HG02938 (cell line): ENCODE measurements around the gene USP37.

ENCODE experiments used
- ATAC-seq: cut with Tn5 transposase; IDR thresholded peaks from one replicate; pipeline ENCODE4 v1.9.1; 2021; ENCODE audit warnings: mild to moderate bottlenecking, moderate library complexity; ENCODE audit not compliant: unreplicated experiment

The USP37 gene

DNA sequence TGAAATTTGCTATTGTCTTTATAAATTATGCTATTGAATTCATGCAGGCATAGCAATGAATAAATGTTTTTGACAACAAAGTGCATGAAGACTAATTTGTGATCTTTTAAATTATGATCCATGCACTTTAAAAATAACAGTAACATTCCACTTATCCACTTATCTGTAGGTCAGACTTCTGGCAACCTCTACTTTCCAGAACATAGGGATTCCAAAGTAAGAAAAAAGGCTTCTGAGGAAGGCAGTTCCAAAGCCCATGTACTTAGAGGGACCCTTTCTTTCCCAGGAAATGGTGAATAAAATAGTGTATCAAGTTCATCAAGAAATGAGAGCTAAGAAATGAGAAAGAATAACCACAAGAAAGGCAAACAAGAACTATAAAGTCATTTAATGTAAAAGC lies 90.9 kb downstream of the USP37 start:
- no peak for ATAC-seq

DNA sequence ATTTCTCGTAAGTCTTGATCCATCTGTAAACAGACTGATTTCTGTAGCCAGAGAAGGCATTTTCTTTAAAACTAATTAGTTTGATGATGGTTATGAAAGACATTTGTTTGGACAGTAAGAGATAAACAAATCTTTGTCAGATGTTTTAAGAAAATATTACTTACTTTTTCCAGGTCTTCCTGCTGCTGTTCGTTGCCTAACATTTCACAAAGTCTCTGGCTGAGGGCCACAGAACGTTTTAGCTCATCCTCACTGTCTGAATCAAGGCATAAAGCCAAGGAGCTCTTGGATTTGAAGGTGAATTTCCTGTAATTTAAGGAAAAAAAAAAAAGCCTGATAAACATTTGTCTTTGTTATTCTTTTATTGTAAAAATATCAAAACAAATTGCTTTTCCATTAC lies 91.5 kb downstream of the USP37 start:
- ATAC-seq = no peak

DNA sequence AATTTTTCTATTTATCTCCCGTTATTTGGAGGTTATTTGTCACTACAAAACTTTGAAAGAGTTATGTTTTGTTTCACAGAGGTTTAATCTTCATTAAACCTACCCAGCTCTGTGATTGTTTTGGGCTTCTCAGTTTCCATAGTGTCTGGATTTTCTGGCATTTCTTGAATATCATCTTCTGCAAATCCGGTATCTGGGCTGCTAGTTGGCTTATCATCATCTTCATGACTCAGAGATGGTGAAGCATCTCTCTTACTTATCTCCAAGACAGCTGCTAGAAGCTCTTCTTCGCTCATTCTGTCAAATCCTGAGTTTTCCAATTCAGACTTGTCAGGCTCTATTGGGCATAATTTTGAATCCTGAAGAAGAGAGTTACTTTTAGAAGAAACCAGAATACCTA lies 93.6 kb downstream of the USP37 start:
- ATAC-seq = no peak

DNA sequence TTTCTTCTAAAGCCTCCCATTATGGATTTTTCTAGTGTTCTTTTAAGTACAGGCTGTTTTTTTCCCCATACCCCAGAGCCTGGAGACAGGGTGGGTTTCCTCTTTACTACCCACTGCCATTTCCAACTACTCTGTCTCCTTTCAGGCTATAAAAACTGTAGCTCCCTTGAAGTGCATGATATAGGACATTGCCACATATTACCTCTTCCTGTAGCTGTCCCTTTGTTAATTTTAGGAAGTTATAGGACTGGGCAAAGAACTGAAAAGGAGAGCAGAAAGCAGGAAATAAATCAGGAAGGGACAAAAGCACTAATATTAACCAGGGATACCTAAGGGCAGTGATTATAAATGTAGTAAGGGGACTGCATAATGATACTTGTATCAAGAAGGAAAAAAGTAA lies 95.2 kb downstream of the USP37 start:
- ATAC-seq = no peak

DNA sequence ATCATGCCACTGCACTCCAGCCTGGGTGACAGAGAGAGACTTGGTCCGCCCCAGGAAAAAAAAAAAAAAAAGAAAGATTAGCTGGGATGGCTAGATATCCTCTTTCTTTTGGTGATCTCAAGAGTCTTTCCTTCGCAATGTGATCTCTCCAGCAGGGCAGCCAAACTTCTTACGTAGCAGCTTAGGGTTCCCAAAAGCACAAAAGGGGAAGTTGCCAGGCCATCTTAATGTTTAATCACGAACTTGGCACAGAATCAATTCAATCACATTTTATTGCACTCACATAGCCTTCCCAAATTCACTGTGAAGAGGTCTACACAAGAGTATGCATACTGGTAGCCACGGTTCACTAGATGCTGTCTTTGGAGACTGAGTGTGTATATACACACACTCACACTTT lies 96.2 kb downstream of the USP37 start:
- no peak for ATAC-seq

DNA sequence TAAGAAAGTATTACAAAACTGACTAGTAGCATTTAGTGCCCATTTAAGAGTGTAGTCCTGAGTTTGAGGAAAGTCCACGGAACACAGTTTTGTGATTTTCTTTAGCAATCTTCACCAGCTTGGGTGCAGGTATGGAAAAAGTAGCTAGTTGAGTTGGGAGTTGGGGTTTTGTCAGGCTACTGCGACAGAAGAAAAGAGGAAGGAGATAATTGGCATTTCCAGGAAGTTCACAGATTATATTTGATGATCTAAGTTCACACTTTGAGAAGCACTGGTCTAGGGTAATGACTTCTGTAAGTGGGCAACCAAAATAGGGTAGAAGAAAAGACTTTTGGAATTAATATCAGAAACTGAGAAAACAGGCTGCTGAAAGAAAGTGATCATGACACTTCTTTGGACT lies 97.1 kb downstream of the USP37 start:
- ATAC-seq = no peak

DNA sequence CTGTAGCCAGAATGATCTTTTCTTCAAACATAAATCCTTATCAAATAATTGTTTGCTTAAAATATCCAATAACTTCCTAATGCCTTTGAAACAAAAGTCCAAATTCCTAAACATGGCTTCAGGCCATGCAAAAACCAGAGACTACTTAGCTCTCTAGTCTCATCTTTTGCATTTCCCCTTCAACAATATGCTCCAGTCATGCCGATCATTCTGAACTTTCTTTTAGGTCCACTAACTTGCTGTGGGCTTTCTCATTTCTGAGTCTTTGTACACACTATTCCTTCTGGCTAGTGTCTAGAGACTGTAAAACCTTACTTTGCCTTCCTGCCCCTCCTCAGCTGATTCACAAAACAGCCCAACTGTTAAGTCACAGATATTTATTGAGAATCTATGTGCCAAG lies 97.7 kb downstream of the USP37 start:
- no peak for ATAC-seq

DNA sequence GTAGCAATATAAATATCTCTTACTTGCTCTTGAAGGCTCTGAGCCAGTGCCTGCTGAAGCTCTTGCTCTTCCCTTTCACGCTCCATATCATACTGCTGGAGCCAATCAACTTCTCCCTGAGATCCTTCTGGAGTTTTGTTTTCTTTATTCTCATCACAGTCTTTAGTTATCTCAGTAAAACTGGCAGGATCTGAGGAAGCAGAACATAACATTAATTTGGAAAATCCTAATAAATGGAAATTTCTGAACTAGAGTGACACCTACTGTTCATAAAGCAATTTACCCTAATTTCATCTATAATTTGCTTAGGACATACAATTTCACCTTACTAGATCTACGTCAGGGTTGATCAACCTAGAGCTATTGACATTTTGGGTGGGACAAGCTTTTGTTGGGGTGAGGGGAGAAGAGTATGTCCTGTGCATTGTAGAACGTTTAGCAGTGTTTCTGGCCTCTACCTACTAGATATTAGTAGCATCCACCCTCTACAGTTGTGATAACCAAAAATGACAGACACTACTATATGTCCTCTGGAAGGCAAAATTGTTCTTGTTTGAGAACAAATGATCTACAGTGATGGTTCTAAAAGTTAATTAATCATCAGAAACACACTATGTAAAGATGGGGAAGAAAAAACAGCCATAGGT lies 102.0 kb downstream of the USP37 start:
- no peak for ATAC-seq

DNA sequence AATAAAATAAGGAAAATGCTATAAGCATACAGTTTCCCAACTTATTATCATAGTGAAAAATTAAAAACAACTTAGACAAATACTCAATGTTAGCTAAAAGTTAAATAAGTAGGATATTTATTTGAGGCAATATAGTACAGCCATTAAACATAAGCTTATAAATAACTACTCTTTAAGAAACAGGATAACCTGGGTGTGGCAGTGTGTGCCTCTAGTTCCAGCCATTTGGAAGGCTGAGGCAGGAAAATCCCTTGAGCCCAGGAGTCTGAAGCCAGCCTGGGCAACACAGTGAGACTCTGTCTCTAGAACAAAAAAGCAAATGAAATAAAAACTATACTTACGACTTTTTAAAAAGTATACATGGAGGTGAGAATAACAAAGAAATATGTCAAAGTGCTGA lies 109.6 kb downstream of the USP37 start:
- no peak for ATAC-seq

DNA sequence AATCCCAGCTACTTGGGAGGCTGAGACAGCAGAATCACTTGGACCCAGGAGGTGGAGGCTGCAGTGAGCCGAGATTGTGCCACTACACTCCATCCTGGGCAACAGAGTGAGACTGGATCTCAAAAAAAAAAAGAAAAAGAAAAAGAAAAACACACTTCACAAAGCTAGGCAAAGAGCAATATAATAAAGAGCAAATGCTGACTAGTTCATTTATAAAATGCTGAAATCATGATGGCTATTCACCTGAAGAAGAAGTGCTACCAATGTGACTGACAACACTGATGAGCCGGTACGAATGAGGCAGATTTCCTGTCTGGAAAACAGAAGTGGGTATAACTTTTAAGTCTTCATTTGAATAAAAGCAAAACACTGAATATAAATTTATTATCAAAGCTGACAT lies 111.3 kb downstream of the USP37 start:
- no peak for ATAC-seq

DNA sequence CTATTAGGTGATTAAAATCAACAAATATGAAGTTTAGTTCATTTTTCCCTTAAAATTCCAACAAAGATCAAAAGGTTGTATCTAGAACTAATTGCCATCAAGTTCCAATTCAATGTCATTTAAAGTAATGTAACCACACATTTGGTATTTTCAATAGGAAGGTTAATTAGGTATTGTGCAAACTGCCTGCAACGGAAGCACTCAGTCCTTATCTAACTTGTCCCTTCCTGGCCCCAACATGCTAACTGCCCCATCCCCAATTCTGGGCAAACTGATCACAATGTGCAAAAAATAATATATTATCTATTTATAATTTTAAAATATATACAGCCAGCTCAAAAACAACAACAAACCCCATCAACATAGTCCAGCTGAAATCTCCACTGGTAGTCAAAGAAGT lies 116.1 kb downstream of the USP37 start:
- no peak for ATAC-seq

DNA sequence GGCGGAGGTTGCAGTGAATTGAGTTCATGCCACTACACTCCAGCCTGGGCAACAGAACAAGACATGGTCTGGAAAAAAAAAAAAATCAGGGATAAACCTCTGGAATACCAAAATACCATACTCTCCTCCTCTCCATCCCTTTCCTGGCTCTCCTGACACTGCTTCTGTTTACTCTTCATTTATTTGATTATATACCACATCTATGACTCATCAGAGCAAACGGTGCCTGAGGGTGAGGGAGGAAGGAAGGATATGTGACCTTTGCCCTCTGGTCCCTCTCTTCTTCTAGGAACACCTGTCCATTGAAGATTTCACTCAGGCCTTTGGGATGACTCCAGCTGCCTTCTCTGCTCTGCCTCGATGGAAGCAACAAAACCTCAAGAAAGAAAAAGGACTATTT lies 119.2 kb downstream of the USP37 start:
- no peak for ATAC-seq

DNA sequence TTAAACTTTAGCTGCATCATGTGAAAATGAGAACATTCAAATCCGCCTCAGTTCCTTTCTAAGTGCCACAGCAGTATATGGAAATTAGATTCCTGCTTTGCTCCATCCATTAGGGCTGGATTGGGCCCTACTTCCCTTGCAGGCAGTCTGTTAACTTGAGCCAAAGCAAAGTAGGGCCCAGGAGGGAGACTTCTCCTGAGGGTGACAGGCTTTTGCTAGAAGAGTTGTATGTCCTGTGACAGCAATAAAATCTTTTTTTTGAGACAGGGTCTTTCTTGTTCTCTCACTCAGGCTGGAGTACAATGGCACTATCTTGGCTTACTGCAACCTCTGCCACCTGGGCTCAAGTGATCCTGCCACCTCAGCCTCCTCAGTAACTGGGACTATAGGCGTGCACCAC lies 121.1 kb downstream of the USP37 start:
- no peak for ATAC-seq

DNA sequence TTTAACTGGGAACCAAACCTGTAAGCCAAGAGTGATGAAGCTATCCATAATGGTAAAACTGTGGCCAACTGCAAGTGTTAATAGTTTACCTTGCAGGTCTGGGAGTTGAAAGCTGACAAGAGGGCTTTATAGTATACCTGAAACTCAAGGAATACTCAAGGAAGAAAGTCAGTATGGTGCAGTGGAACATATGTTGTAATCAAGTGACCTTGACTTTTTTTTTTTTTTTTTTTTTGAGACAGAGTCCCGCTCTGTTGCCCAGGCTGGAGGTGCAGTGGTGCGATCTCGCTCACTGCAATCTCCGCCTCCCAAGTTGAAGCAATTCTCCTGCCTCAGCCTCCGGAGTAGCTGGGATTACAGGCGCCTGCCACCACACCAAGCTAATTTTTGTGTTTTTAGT lies 121.6 kb downstream of the USP37 start:
- ATAC-seq = no peak

DNA sequence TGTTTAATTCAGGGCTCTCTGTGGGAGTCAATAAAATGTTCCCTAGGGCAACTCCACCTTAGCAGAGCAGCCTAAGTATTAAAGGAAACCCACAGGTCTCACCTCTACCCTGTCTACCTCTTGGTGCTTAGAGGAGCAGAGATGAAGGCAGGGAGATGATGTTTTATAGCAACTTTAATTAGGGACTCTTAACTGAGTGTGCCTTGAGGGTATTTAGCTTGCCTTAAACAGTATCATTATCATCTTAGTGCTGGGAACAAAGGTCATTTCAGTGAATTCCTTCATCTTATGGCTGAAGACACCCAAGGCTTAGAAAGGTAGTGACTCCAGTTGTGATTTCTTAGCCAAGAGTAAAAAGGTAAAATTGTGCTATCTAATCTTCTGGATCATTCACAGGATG lies 122.5 kb downstream of the USP37 start:
- ATAC-seq = no peak

DNA sequence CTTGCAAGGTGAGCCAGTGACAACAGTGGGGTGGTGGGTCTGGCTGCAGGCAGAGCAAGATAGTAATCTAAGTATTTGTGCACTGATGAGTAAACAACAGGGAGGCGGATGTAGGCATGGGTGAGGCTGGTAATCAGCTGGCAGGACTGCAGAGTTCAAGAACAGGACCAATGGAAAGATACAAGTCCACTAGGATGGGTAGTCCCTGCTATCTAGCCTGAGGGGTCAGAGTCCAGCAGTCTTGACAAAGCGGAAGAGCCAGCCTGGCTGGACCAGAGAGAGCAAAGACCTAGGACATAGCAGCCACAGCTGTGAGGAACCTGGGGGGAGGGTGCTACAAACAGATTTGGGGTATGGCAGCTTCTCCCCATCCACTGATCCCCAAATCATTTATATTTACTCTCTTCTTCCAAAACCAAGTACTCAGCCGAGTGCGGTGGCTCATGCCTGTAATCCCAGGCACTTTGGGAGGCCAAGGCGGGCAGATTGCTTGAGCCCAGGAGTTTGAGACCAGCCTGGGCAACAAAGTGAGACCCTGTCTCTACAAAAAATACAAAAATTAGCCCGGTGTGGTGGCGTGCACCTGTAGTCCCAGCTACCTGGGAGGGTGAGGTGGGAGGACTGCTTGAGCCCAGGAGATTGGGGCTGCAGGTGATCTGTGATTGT lies 123.3 kb downstream of the USP37 start:
- ATAC-seq = no peak

DNA sequence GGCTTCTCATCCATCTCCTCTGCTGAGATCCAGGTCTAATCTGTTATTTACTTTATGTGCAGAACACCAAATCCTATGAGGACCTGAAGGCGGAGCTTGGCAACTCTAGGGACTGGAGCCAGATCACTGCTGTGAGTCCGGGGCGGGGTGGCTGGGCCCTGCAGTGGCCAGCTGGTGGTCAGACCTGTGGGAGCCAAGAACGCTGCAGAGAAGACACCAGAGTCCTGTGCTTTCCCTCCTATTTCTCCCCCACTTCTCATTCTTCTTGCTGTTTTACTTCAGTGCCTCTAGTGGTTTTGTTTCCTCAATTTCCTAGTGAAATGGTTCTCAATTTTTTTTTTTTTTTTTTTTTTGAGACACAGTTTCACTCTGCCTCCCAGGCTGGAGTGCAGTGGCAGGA lies 129.6 kb downstream of the USP37 start:
- ATAC-seq = no peak

DNA sequence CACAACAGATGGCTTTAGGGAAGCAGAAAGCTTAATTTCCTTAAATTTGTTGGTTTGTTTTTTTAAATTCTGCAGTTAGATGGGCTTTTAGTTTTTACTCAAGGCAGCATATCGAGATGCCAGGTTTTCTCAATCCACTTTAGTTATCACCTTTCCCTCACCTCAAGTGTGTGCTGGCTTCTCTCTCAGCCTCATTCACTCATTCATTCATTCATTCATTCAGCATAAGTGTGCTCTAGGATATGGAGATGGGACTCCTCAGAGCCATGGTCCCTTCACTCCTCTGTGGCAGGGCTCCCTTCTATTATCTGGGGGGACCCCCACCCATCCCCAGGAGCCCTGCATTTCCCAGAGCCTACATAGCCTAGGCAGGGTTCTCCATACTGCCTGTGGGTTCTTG lies 130.2 kb downstream of the USP37 start:
- no peak for ATAC-seq

DNA sequence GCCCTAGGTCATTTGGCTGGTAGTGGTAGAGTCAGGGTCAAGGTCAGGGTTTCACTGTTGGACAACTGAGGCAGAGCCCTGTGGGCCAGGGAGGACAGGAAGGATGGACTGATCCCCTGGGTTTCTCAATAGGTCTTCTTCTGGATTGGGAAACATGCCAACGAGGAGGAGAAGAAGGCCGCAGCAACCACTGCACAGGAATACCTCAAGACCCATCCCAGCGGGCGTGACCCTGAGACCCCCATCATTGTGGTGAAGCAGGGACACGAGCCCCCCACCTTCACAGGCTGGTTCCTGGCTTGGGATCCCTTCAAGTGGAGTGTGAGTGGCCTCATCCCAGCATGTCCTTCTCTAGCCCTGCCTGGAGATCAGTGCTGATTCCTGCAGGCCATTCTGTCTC lies 131.2 kb downstream of the USP37 start:
- ATAC-seq = no peak

DNA sequence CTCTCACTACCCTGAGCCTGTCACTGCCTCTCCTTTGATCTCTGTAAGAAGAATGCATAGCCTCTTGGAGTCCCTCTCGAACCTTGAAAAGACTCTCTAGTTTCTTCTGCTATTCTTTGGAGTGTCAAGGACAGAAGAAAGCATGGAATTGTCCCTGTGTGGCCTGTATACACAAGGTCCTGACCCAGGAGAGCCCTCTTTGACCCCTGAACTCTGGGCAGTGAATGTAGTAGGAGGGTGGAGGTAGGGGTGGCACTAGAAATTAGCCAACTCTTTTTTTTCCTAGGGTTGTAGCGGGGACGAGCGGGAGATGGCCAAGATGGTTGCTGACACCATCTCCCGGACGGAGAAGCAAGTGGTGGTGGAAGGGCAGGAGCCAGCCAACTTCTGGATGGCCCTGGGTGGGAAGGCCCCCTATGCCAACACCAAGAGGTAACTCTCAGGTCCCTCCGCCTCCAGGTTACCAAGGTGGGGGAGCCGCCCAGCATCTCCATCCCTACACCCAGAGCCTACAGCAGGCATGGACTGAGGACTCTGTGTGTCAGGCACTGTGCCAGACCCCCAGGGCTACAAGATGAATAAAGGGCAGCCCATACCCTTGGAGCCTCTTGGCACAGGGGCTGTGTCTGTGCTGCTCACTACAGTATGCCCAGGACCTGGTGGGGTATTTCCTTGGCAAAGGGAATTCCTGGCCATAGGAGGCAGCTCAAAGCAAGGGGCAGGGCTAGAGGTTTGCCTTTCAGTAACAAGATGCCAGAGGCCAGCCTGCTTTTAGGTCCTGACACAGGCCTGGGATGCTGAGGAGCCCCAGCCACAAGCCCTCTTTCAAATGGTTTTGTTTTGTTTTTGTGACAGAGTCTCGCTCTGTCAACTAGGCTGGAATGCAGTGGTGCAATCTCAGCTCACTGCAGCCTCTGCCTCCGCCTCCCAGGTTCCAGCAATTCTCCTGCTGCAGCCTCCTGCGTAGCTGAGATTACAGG lies 132.9 kb downstream of the USP37 start:
- no peak for ATAC-seq

DNA sequence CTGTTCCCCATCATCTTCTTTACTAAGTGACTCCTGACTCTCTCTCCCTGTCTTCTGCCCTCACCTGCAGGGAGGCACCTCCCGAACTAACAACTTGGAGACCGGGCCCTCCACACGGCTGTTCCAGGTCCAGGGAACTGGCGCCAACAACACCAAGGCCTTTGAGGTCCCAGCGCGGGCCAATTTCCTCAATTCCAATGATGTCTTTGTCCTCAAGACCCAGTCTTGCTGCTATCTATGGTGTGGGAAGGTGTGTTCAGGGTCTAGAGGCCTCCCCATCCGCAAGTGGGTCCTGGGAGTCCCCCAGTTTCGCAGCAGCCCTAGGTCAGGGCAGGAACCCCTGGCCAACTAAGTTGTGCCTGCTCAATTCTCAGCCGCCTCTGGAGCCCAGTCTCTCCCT lies 133.7 kb downstream of the USP37 start:
- no peak for ATAC-seq
